Right lobe of liver (tissue), 6 donors: ENCODE data around the gene CDKN2B-AS1. TPM values are rescaled to one million over a fixed set of nuclear protein-coding genes. Genes with fewer than 3 reads are reported as not detected.

ENCODE experiments used
- ATAC-seq, 4 donors: fragments of 200-7000 bp; cut with Tn5 transposase; one replicate each; pipeline ENCODE4 v1.9.1; 2020; ENCODE audit warnings: mild to moderate bottlenecking in 4 of 4, moderate library complexity in 4 of 4
- DNase-seq, 3 donors: peaks; one replicate each; pipeline ENCODE4 v3.0.0-alpha.2; 2020
- H3K27ac ChIP-seq, 3 donors: fragments of 200-600 bp; one replicate each; pipeline ENCODE4 v1.8.0; 2022
- H3K27me3 ChIP-seq, 2 donors: fragments of 200-600 bp; one replicate each; pipeline ENCODE4 v1.8.0; 2022
- H3K36me3 ChIP-seq, 4 donors: fragments of 200-600 bp; sonication (generic) in 1 of 4; one replicate each; pipeline versions ENCODE4 v1.5.1 to v1.8.0; 2017 to 2022; ENCODE audit warnings: control low read depth in 1 of 4
- H3K4me1 ChIP-seq, 4 donors: fragments of 200-600 bp; sonication (generic) in 1 of 4; one replicate each; pipeline versions ENCODE4 v1.5.1 to v1.8.0; 2017 to 2022; ENCODE audit warnings: control low read depth in 1 of 4
- H3K4me3 ChIP-seq, 3 donors: fragments of 200-600 bp; one replicate each; pipeline ENCODE4 v1.8.0; 2022
- H3K9me3 ChIP-seq, 4 donors: fragments of 200-600 bp; sonication (generic) in 1 of 4; one replicate each; pipeline versions ENCODE4 v1.5.1 to v1.8.0; 2017 to 2022; ENCODE audit warnings: control low read depth in 1 of 4
- CTCF ChIP-seq, 4 donors: fragments of 200-600 bp in 3 of 4; fragments of 450-650 bp in 1 of 4; IDR thresholded peaks; one replicate each; pipeline versions ENCODE4 v1.5.1 to v1.8.0; 2016 to 2022; ENCODE audit warnings: antibody characterized with exemption in 4 of 4, mild to moderate bottlenecking in 2 of 4
- POLR2A ChIP-seq: fragments of 450-650 bp; IDR thresholded peaks from one replicate; pipeline ENCODE4 v1.6.1; 2017; ENCODE audit warnings: antibody characterized with exemption, mild to moderate bottlenecking
- WGBS: methylation state at CpG from one replicate; pipeline ENCODE4 v1.1.6; 2018; ENCODE audit warnings: low coverage, low lambda C conversion rate; ENCODE audit not compliant: insufficient coverage; ENCODE audit errors: missing lambda C conversion rate; 5-methylcytosine and 5-hydroxymethylcytosine counted together
- intact Hi-C, 2 donors: fragments of 100-400 bp; cut with DNase I; formaldehyde crosslinking; loops; one replicate each; pipeline versions ENCODE4 v1.11.2 to v1.14.1; 2022
- total RNA-seq, 6 experiments: library from RNA; depleted of rRNA in 2 of 6; stranded (reverse); fragments of >200 nt in 2 of 6; fragmentation: NEBNext Ultra II Directional in 3 of 6; extraction: Animal tissue kit (Norgen Biotek cat#: 25700) in 3 of 6; gene quantifications; one replicate each; pipeline versions ENCODE4 v1.1.0 to v1.2.4, GENCODE V29; 2016 to 2023
- donor health status: DM: no; HTN: yes; CAD: no.
- donor health status: DM: no; HTN: no; CAD: no.
- donor health status: DM: no; HTN: no; CAD: no.
- donor health status: DM: no; HTN: yes; CAD: no.
- donor health status: DM: no; HTN: yes; CAD: no.

Gene CDKN2B-AS1
- total RNA-seq, 6 experiments from 2014 or later: 0.13 to 0.37 (median 0.21) TPM; not detected in 2

- peak in 3 of 4 donors; percentile 21 to 68 (median 51) for ATAC-seq
- no peak for DNase-seq
- no peaks in the 10 kb centered on the region for H3K27me3 ChIP-seq
- no peak overlapping the region for H3K4me3 ChIP-seq
- intact Hi-C loops: no loop called here
- no peaks in the 10 kb centered on the region for H3K36me3 ChIP-seq
- TF ChIP-seq CTCF (IDR thresholded peaks at IDR 0.05) (no peak), POLR2A (no peak)
- no peaks in the 10 kb centered on the region for H3K9me3 ChIP-seq
- H3K27ac ChIP-seq: no peak overlapping the region
- peaks cover 0 to 6% (median 0%) of the 10 kb centered on the region in 4 donors for H3K4me1 ChIP-seq
- WGBS: 40% methylated on average over 1 of the region's 1 CpG
Observed at GRCh38 chr9:22041775-22042174, 47.2 kb downstream of the CDKN2B-AS1 start.

- H3K9me3 ChIP-seq: no peaks in the 10 kb centered on the region
- H3K4me1 ChIP-seq: no peaks in the 10 kb centered on the region
- ATAC-seq (no peak), DNase-seq (no peak)
- H3K4me3 ChIP-seq: no peak overlapping the region
- H3K36me3 ChIP-seq: no peaks in the 10 kb centered on the region
- intact Hi-C loops: no loop called here
- TF ChIP-seq CTCF (IDR thresholded peaks at IDR 0.05): no peak
- TF ChIP-seq POLR2A: no peak
- no peak overlapping the region for H3K27ac ChIP-seq
- 43% methylated on average over 3 of the region's 3 CpGs for WGBS
- no peaks in the 10 kb centered on the region for H3K27me3 ChIP-seq
Observed at GRCh38 chr9:22043928-22044327, 49.3 kb downstream of the CDKN2B-AS1 start.

GRCh38 chr9:22044583-22044982 lies 50.0 kb downstream of the CDKN2B-AS1 start:
- intact Hi-C loops: no loop called here
- DNase-seq: no peak
- Histone ChIP-seq H3K27me3 (no peaks in the 10 kb centered on the region), H3K27ac (no peak overlapping the region), H3K9me3 (no peaks in the 10 kb centered on the region), H3K4me3 (no peak overlapping the region), H3K36me3 (no peaks in the 10 kb centered on the region), H3K4me1 (no peaks in the 10 kb centered on the region)
- ATAC-seq: peak in 1 of 4 donors; percentile 21
- TF ChIP-seq POLR2A: no peak
- TF ChIP-seq CTCF (IDR thresholded peaks at IDR 0.05): no peak

GRCh38 chr9:22045423-22045822 lies 50.8 kb downstream of the CDKN2B-AS1 start:
- intact Hi-C loops: no loop called here
- no peak for TF ChIP-seq CTCF (IDR thresholded peaks at IDR 0.05)
- no peak for TF ChIP-seq POLR2A
- DNase-seq (no peak), ATAC-seq (no peak)
- no peak overlapping the region for H3K4me3 ChIP-seq
- H3K9me3 ChIP-seq: no peaks in the 10 kb centered on the region
- no peaks in the 10 kb centered on the region for H3K4me1 ChIP-seq
- no peak overlapping the region for H3K27ac ChIP-seq
- no peaks in the 10 kb centered on the region for H3K27me3 ChIP-seq
- no peaks in the 10 kb centered on the region for H3K36me3 ChIP-seq

GRCh38 chr9:22046243-22046885 lies 51.8 kb downstream of the CDKN2B-AS1 start:
- no peaks in the 10 kb centered on the region for H3K27me3 ChIP-seq
- no peaks in the 10 kb centered on the region for H3K9me3 ChIP-seq
- TF ChIP-seq POLR2A: no peak
- no peak for ATAC-seq
- intact Hi-C loops: no loop called here
- no peaks in the 10 kb centered on the region for H3K36me3 ChIP-seq
- H3K27ac ChIP-seq: no peak overlapping the region
- H3K4me1 ChIP-seq: no peaks in the 10 kb centered on the region
- 75% methylated on average over 1 of the region's 1 CpG for WGBS
- H3K4me3 ChIP-seq: no peak overlapping the region
- no peak for DNase-seq
